H9 (cell line): Measurements from ENCODE around the gene RET. TPM values are rescaled to one million over a fixed set of nuclear protein-coding genes. Genes with fewer than 3 reads are reported as not detected.

Experiments
- DNase-seq: peaks from one replicate; pipeline ENCODE4 v3.0.0-alpha.2; 2017
- H2AFZ ChIP-seq: one replicate; pipeline ENCODE4 v1.6.1; 2013; ENCODE audit warnings: mild to moderate bottlenecking, low read length, control low read depth, moderate library complexity
- H2AK5ac ChIP-seq: 2 replicates; pipeline ENCODE4 v1.6.1; 2013; ENCODE audit warnings: low read length, control low read depth, mixed read lengths; ENCODE audit not compliant: insufficient read length
- H2BK120ac ChIP-seq: one replicate; pipeline ENCODE4 v1.6.1; 2013; ENCODE audit warnings: low read depth, mild to moderate bottlenecking, low read length, control low read depth, inconsistent platforms; ENCODE audit not compliant: poor library complexity, severe bottlenecking
- H2BK12ac ChIP-seq: 2 replicates; pipeline ENCODE4 v1.6.1; 2013; ENCODE audit warnings: low read length, control low read depth, mixed read lengths, low read depth; ENCODE audit not compliant: insufficient read length
- H2BK15ac ChIP-seq: 2 replicates; pipeline ENCODE4 v1.6.1; 2013; ENCODE audit warnings: low read depth, low read length, control low read depth
- H2BK20ac ChIP-seq: one replicate; pipeline ENCODE4 v1.6.1; 2013; ENCODE audit warnings: low read depth, mild to moderate bottlenecking, low read length, control low read depth, inconsistent platforms; ENCODE audit not compliant: poor library complexity, severe bottlenecking
- H2BK5ac ChIP-seq: 2 replicates; pipeline ENCODE4 v1.6.1; 2013; ENCODE audit warnings: low read length, control low read depth, mixed read lengths; ENCODE audit not compliant: insufficient read length
- H3K14ac ChIP-seq: 2 replicates; pipeline ENCODE4 v1.6.1; 2013; ENCODE audit warnings: low read length, control low read depth; ENCODE audit not compliant: insufficient read depth
- H3K18ac ChIP-seq: 2 replicates; pipeline ENCODE4 v1.6.1; 2013; ENCODE audit warnings: low read depth, mild to moderate bottlenecking, mixed read lengths, low read length, control low read depth; ENCODE audit not compliant: insufficient read length
- H3K23ac ChIP-seq: 2 replicates; pipeline ENCODE4 v1.6.1; 2013; ENCODE audit warnings: low read length, control low read depth, mixed read lengths, low read depth; ENCODE audit not compliant: insufficient read length
- H3K23me2 ChIP-seq: 2 replicates; pipeline ENCODE4 v1.6.1; 2013; ENCODE audit warnings: low read depth, mild to moderate bottlenecking, mixed read lengths, low read length, control low read depth; ENCODE audit not compliant: insufficient read length, poor library complexity, severe bottlenecking
- H3K27ac ChIP-seq: 2 replicates; pipeline ENCODE4 v1.5.1; 2013; ENCODE audit warnings: low read length, control low read depth, mixed read lengths, low read depth; ENCODE audit not compliant: insufficient read length
- H3K27me3 ChIP-seq: 2 replicates; pipeline ENCODE4 v1.6.1; 2013; ENCODE audit warnings: low read length, control low read depth, inconsistent platforms; ENCODE audit not compliant: insufficient read depth
- H3K4ac ChIP-seq: 2 replicates; pipeline ENCODE4 v1.6.1; 2013; ENCODE audit warnings: low read depth, mild to moderate bottlenecking, control low read depth, inconsistent platforms, low read length, moderate library complexity
- H3K4me1 ChIP-seq: 2 replicates; pipeline ENCODE4 v1.6.1; 2013; ENCODE audit warnings: low read length, control low read depth, inconsistent platforms; ENCODE audit not compliant: insufficient read depth
- H3K4me2 ChIP-seq: 2 replicates; pipeline ENCODE4 v1.6.1; 2013; ENCODE audit warnings: low read length, control low read depth, mixed read lengths; ENCODE audit not compliant: insufficient read length, insufficient read depth
- H3K56ac ChIP-seq: 2 replicates; pipeline ENCODE4 v1.6.1; 2013; ENCODE audit warnings: low read depth, mild to moderate bottlenecking, mixed read lengths, low read length, control low read depth; ENCODE audit not compliant: insufficient read length
- H3K79me1 ChIP-seq: 2 replicates; pipeline ENCODE4 v1.6.1; 2013; ENCODE audit warnings: low read depth, mild to moderate bottlenecking, moderate library complexity, low read length, control low read depth, inconsistent platforms; ENCODE audit not compliant: insufficient read depth, poor library complexity, severe bottlenecking
- H3K79me2 ChIP-seq: 2 replicates; pipeline ENCODE4 v1.6.1; 2013; ENCODE audit warnings: low read length, control low read depth, inconsistent platforms; ENCODE audit not compliant: insufficient read depth
- H3K9ac ChIP-seq: 2 replicates; pipeline ENCODE4 v1.6.1; 2013; ENCODE audit warnings: low read length, control low read depth, mixed read lengths; ENCODE audit not compliant: insufficient read length; ENCODE audit errors: extremely low read depth
- H3K9me3 ChIP-seq: one replicate; pipeline ENCODE4 v1.6.1; 2013; ENCODE audit warnings: low read depth, low read length, inconsistent platforms; ENCODE audit not compliant: control insufficient read depth
- H3T11ph ChIP-seq: one replicate; pipeline ENCODE4 v1.6.1; 2013; ENCODE audit warnings: mild to moderate bottlenecking, low read length, control low read depth, inconsistent platforms
- H4K20me1 ChIP-seq: one replicate; pipeline ENCODE4 v1.6.1; 2013; ENCODE audit not compliant: control insufficient read depth, insufficient read length, insufficient read depth
- H4K5ac ChIP-seq: 2 replicates; pipeline ENCODE4 v1.6.1; 2013; ENCODE audit warnings: low read depth, mild to moderate bottlenecking, mixed read lengths, low read length, control low read depth; ENCODE audit not compliant: insufficient read length
- H4K8ac ChIP-seq: replicated peaks from 2 replicates; pipeline ENCODE4 v1.6.1; 2013; ENCODE audit warnings: low read length, control low read depth, mixed read lengths, low read depth; ENCODE audit not compliant: insufficient read length
- H4K91ac ChIP-seq: 2 replicates; pipeline ENCODE4 v1.6.1; 2013; ENCODE audit warnings: low read depth, mild to moderate bottlenecking, moderate library complexity, mixed read lengths, low read length, control low read depth; ENCODE audit not compliant: insufficient read length
- H3K27ac Mint-ChIP-seq, 3 experiments: 2 replicates in 2 of 3; 3 replicates in 1 of 3; pipeline ENCODE4 v1.8.0; 2020 to 2021; ENCODE audit warnings: mixed read lengths in 3 of 3, mild to moderate bottlenecking in 1 of 3, moderate library complexity in 1 of 3
- H3K27me3 Mint-ChIP-seq: 2 replicates; pipeline ENCODE4 v1.8.0; 2021; ENCODE audit warnings: low read depth, mild to moderate bottlenecking, moderate library complexity, mixed read lengths
- H3K36me3 Mint-ChIP-seq, 3 experiments: 2 replicates in 2 of 3; 3 replicates in 1 of 3; pipeline ENCODE4 v1.8.0; 2020 to 2021; ENCODE audit warnings: low read depth in 3 of 3, mixed read lengths in 3 of 3; ENCODE audit not compliant: insufficient read depth in 1 of 3
- H3K4me1 Mint-ChIP-seq, 2 experiments: 2 replicates each; pipeline ENCODE4 v1.8.0; 2020; ENCODE audit warnings: mixed read lengths in 2 of 2
- H3K4me3 Mint-ChIP-seq, 2 experiments: 2 replicates in 1 of 2; 3 replicates in 1 of 2; pipeline ENCODE4 v1.8.0; 2020 to 2021; ENCODE audit warnings: mild to moderate bottlenecking in 2 of 2, mixed read lengths in 2 of 2, moderate library complexity in 1 of 2
- H3K9me3 Mint-ChIP-seq, 2 experiments: 2 replicates in 1 of 2; 3 replicates in 1 of 2; pipeline ENCODE4 v1.8.0; 2020; ENCODE audit warnings: mild to moderate bottlenecking in 2 of 2, mixed read lengths in 2 of 2, moderate library complexity in 1 of 2
- CTCF ChIP-seq: fragments of 200-600 bp; sonication (generic); conservative IDR thresholded peaks from 3 replicates; pipeline ENCODE4 v1.8.0; 2021; ENCODE audit warnings: antibody characterized with exemption, mild to moderate bottlenecking
- WGBS: extraction: QIAGEN DNeasy Blood & Tissue Kit; methylation state at CpG from one replicate; pipeline ENCODE4 v1.1.7; 2013; ENCODE audit warnings: missing lambda C conversion rate, low lambda C conversion rate, mixed read lengths; ENCODE audit not compliant: insufficient read length; ENCODE audit errors: extremely low coverage; 5-methylcytosine and 5-hydroxymethylcytosine counted together
- total RNA-seq: library from RNA; stranded (reverse); gene quantifications from 2 replicates; pipeline ENCODE4 v1.2.1, GENCODE V29; 2021

Gene RET
- total RNA-seq, 1 experiment from 2014 or later = 12.2 TPM

GRCh38 chr10:43125274-43125845, 48.5 kb downstream of the RET start:
- H3K9me3 Mint-ChIP-seq = no peaks in the 10 kb centered on the region
- no peak overlapping the region for H4K5ac ChIP-seq
- no peak overlapping the region for H3K27ac ChIP-seq
- H2BK12ac ChIP-seq = no peak overlapping the region
- H3K4ac ChIP-seq = no peak overlapping the region
- no peak overlapping the region for H3T11ph ChIP-seq
- H3K4me2 ChIP-seq = no peak overlapping the region
- no peak overlapping the region for H3K23ac ChIP-seq
- H3K36me3 Mint-ChIP-seq = peaks cover 0 to 10% (median 7%) of the 10 kb centered on the region in 3 experiments; a peak in 4 of 7 replicates
- no CpG with 5 or more reads among the region's 8 CpGs for WGBS
- no peaks in the 10 kb centered on the region for H3K79me1 ChIP-seq
- H3K14ac ChIP-seq = no peak overlapping the region
- H4K8ac ChIP-seq = no peak overlapping the region
- H2BK15ac ChIP-seq = no peak overlapping the region
- no peak overlapping the region for H4K91ac ChIP-seq
- no peak overlapping the region for H2AK5ac ChIP-seq
- H3K4me3 Mint-ChIP-seq = no peak overlapping the region
- no peaks in the 10 kb centered on the region for H4K20me1 ChIP-seq
- no peaks in the 10 kb centered on the region; the same call in 1 of the 2 replicates for H3K27me3 Mint-ChIP-seq
- DNase-seq = peak; percentile 8
- no peak overlapping the region for H2BK20ac ChIP-seq
- H2BK120ac ChIP-seq = no peak overlapping the region
- H3K18ac ChIP-seq = no peak overlapping the region
- no peak overlapping the region for H3K27ac Mint-ChIP-seq
- no peak overlapping the region for H3K56ac ChIP-seq
- H3K4me1 Mint-ChIP-seq = peaks cover 3 to 5% of the 10 kb centered on the region in 2 experiments
- no peaks in the 10 kb centered on the region for H3K79me2 ChIP-seq
- H3K9ac ChIP-seq = no peak overlapping the region
- no peaks in the 10 kb centered on the region; the same call in 1 of the 2 replicates for H3K4me1 ChIP-seq
- H2BK5ac ChIP-seq = no peak overlapping the region
- peaks cover 2% of the 10 kb centered on the region for H3K23me2 ChIP-seq
- no peaks in the 10 kb centered on the region for H3K9me3 ChIP-seq
- no peak for TF ChIP-seq CTCF
- no peak overlapping the region for H2AFZ ChIP-seq
- H3K27me3 ChIP-seq = no peaks in the 10 kb centered on the region
